Measurements from ENCODE around the gene LIPM. TPM values are rescaled to one million over a fixed set of nuclear protein-coding genes. Genes with fewer than 3 reads are reported as not detected.

Gene LIPM
- total and polyA plus RNA-seq, 4 donors, result not detected

DNA sequence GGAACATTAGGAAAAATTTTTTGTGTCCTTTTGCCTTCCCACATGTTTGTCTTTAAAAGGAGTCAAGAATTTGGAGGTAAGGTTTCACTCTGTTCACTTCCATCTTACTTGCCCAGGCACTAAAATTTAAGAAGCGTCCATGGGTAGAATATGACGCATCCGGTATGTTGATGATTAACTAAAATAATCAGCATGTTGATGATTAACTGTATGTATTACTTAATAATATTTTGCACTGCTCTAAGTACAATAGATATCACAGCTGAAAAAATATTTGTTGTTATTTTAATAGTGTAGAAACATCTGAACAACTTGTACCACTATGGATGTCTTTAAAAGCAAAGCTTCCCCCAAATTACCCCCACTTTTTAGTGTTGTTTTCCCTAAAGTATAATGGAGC is 37.6 kb downstream of the LIPM start:
- Histone ChIP-seq H3K27me3 (ENCODE audit: control insufficient read depth in 1 of 2, insufficient read depth in 2 of 2, low read length in 1 of 2) (no peaks in the 10 kb centered on the region), H3K4me1 (ENCODE audit: control insufficient read depth in 1 of 2, insufficient read depth in 2 of 2, low read length in 2 of 2) (no peaks in the 10 kb centered on the region), H3K4me3 (ENCODE audit: low read length in 2 of 2) (no peak overlapping the region), H3K27ac (ENCODE audit: low read depth in 1 of 2, low read length in 2 of 2) (no peak overlapping the region), H3K9me3 (ENCODE audit: control insufficient read depth, low read length) (no peaks in the 10 kb centered on the region), H3K36me3 (ENCODE audit: control insufficient read depth in 1 of 2, insufficient read depth in 2 of 2, low read length in 1 of 2) (no peaks in the 10 kb centered on the region)
- DNase-seq (no peak), ATAC-seq (ENCODE audit: low FRiP score) (no peak)
- 88% methylated on average over 3 of the region's 3 CpGs for WGBS, 2 donors
- intact Hi-C loops (cut with DNase I), result loop anchor here in 1 of 2 donors (5.0 kb wide), 1 partner anchor 367 kb away; the partner anchor contains the start of gene CH25H

DNA sequence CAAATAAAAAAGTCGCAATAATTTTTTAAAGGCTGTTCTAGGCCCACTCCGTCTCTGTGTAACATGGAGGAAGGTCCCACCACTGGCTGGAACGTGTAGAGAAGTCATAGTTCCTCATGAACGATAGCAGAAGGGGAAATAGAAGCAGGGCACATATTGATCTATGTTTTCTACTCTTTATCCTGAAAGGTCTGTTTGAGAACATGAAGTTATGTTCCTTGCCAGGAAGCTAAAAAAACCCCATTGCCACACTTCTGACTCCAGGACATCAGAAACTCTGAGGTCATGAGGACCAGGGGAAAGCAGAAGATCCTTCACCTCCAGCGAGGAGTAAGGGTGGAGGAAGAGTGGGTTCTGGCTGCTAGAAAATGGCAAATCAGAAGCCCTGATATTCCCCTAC is 38.4 kb downstream of the LIPM start:
- WGBS, 2 donors, result 91 to 97% methylated on average over 5 of the region's 5 CpGs
- no peaks in the 10 kb centered on the region for H3K36me3 ChIP-seq (ENCODE audit: control insufficient read depth in 1 of 2, insufficient read depth in 2 of 2, low read length in 1 of 2)
- no peaks in the 10 kb centered on the region for H3K4me1 ChIP-seq (ENCODE audit: control insufficient read depth in 1 of 2, insufficient read depth in 2 of 2, low read length in 2 of 2)
- H3K27ac ChIP-seq (ENCODE audit: low read depth in 1 of 2, low read length in 2 of 2), result no peak overlapping the region
- no peak overlapping the region for H3K4me3 ChIP-seq (ENCODE audit: low read length in 2 of 2)
- ATAC-seq (ENCODE audit: low FRiP score) (no peak), DNase-seq (no peak)
- intact Hi-C loops (cut with DNase I), result loop anchor here in 1 of 2 donors (5.0 kb wide), 1 partner anchor 366 kb away; the partner anchor contains the start of gene CH25H
- no peaks in the 10 kb centered on the region for H3K27me3 ChIP-seq (ENCODE audit: control insufficient read depth in 1 of 2, insufficient read depth in 2 of 2, low read length in 1 of 2)
- H3K9me3 ChIP-seq (ENCODE audit: control insufficient read depth, low read length), result no peaks in the 10 kb centered on the region

DNA sequence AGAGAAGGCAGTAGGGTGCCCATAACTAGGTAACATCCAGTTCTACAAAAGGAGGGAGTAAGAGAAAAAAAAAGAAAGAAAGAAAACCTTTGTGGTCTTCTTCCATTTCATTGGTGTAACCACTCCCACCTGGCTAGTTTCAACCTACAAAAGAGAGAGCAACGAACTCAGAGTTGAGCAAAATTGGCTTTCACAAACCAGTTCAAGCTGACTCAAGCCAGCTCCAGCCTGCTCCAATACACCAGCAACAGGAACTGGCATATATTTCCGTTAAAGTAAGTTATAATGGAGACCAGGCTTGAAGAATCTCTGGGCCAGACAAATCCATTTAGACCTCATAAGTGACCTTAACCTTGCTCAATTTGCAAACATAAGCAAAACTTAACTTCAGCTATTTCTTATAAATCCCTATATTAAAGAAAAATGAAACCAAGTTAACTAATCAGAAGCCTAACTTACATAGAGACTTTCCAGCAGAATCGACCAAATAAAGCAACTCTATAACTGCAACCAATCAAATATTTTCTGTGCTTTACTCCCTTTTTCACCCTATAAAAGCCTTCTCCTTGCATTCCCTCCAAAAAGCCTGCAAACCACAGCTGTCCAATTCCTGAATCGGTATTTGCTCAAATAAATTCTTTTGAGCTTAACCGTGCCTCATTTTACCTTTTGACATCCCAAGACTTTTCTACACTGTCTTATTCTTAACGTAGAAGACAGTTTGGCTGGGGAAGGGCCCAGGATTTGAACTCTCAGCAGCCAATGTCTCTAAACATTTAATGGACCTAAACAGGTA is 39.0 kb downstream of the LIPM start:
- intact Hi-C loops (cut with DNase I), result loop anchor here in 1 of 2 donors (5.0 kb wide), 1 partner anchor 366 kb away; the partner anchor contains the start of gene CH25H
- no peaks in the 10 kb centered on the region for H3K4me1 ChIP-seq (ENCODE audit: control insufficient read depth in 1 of 2, insufficient read depth in 2 of 2, low read length in 2 of 2)
- no peaks in the 10 kb centered on the region for H3K9me3 ChIP-seq (ENCODE audit: control insufficient read depth, low read length)
- 70 to 78% methylated on average over 6 of the region's 6 CpGs for WGBS, 2 donors
- H3K4me3 ChIP-seq (ENCODE audit: low read length in 2 of 2), result no peak overlapping the region
- DNase-seq (peak in 1 of 2 donors; percentile 45), ATAC-seq (ENCODE audit: low FRiP score) (no peak)
- no peaks in the 10 kb centered on the region for H3K36me3 ChIP-seq (ENCODE audit: control insufficient read depth in 1 of 2, insufficient read depth in 2 of 2, low read length in 1 of 2)
- no peak overlapping the region for H3K27ac ChIP-seq (ENCODE audit: low read depth in 1 of 2, low read length in 2 of 2)
- no peaks in the 10 kb centered on the region for H3K27me3 ChIP-seq (ENCODE audit: control insufficient read depth in 1 of 2, insufficient read depth in 2 of 2, low read length in 1 of 2)

DNA sequence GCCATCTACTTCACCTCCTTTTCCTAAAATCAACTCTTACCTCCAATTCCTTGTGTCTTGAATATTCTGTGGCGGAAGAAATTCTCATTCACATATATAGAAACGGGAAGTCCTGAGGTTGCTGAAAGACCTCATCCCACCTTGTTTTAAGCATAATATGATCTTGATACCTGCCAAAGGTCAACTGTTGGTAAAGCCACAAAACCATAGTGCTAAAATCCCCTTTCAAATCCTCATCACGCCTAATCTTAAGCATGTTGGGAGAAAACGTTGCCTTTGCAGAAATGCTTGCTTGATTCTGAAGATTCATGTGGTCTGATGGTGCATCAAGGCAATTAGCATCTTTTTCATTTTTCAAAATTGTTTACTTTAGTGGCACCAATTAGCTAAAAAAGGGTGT is 40.6 kb downstream of the LIPM start:
- 91 to 93% methylated on average over 4 of the region's 4 CpGs for WGBS, 2 donors
- Histone ChIP-seq H3K27me3 (ENCODE audit: control insufficient read depth in 1 of 2, insufficient read depth in 2 of 2, low read length in 1 of 2) (no peaks in the 10 kb centered on the region), H3K27ac (ENCODE audit: low read depth in 1 of 2, low read length in 2 of 2) (no peak overlapping the region), H3K4me3 (ENCODE audit: low read length in 2 of 2) (no peak overlapping the region), H3K36me3 (ENCODE audit: control insufficient read depth in 1 of 2, insufficient read depth in 2 of 2, low read length in 1 of 2) (no peaks in the 10 kb centered on the region), H3K9me3 (ENCODE audit: control insufficient read depth, low read length) (no peaks in the 10 kb centered on the region), H3K4me1 (ENCODE audit: control insufficient read depth in 1 of 2, insufficient read depth in 2 of 2, low read length in 2 of 2) (no peaks in the 10 kb centered on the region)
- no peak for DNase-seq
- intact Hi-C loops (cut with DNase I), result loop anchor here in 1 of 2 donors (5.0 kb wide), 1 partner anchor 364 kb away; the partner anchor contains the start of gene CH25H
- no peak for ATAC-seq (ENCODE audit: low FRiP score)

DNA sequence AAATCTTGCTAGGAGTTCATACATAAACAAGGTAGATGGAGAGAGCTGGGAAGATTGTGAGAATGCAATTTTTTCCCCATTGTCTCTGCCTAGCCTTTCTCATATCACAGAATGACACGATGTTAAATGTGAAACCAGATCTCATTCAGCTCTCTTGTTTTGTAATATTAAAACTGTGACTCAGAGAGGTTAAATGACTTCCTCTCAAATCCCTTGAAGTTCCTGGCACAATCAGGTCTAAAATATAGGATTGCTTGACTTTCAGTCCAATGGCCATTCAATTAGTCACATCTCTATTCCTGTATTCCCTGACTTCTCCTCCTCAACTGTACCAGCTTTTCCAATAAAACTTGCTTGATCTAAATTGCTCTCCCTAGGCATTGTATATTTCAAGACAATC is 46.0 kb downstream of the LIPM start:
- WGBS, 2 donors, result 37 to 48% methylated on average over 1 of the region's 1 CpG
- no peaks in the 10 kb centered on the region for H3K9me3 ChIP-seq (ENCODE audit: control insufficient read depth, low read length)
- H3K27me3 ChIP-seq (ENCODE audit: control insufficient read depth in 1 of 2, insufficient read depth in 2 of 2, low read length in 1 of 2), result no peaks in the 10 kb centered on the region
- H3K4me1 ChIP-seq (ENCODE audit: control insufficient read depth in 1 of 2, insufficient read depth in 2 of 2, low read length in 2 of 2), result no peaks in the 10 kb centered on the region
- H3K27ac ChIP-seq (ENCODE audit: low read depth in 1 of 2, low read length in 2 of 2), result no peak overlapping the region
- intact Hi-C loops (cut with DNase I), result no loop called here
- no peaks in the 10 kb centered on the region for H3K36me3 ChIP-seq (ENCODE audit: control insufficient read depth in 1 of 2, insufficient read depth in 2 of 2, low read length in 1 of 2)
- ATAC-seq (ENCODE audit: low FRiP score) (no peak), DNase-seq (no peak)
- H3K4me3 ChIP-seq (ENCODE audit: low read length in 2 of 2), result no peak overlapping the region

DNA sequence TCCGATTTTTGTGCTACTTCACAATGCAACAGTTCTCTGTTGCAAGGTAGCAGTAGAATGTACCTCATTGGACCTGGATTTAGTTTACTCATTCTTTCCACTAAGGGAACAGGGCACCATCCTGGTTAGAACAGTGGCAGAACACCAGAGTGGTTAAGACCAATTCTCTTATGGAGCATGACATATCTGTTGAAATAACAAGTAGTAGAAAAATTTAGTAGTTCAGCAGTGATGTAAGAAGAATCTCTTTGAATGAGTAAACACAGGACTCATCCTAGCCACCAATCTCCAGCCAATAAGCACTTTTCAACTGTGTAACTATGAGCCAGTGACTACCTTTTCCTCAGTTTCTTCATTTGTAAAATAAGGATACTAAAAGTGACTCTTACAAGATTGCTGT is 46.7 kb downstream of the LIPM start:
- 88% methylated on average over 1 of the region's 1 CpG for WGBS, 2 donors
- Histone ChIP-seq H3K27ac (ENCODE audit: low read depth in 1 of 2, low read length in 2 of 2) (no peak overlapping the region), H3K4me1 (ENCODE audit: control insufficient read depth in 1 of 2, insufficient read depth in 2 of 2, low read length in 2 of 2) (no peaks in the 10 kb centered on the region), H3K9me3 (ENCODE audit: control insufficient read depth, low read length) (no peaks in the 10 kb centered on the region), H3K27me3 (ENCODE audit: control insufficient read depth in 1 of 2, insufficient read depth in 2 of 2, low read length in 1 of 2) (no peaks in the 10 kb centered on the region), H3K36me3 (ENCODE audit: control insufficient read depth in 1 of 2, insufficient read depth in 2 of 2, low read length in 1 of 2) (no peaks in the 10 kb centered on the region), H3K4me3 (ENCODE audit: low read length in 2 of 2) (no peak overlapping the region)
- DNase-seq, result no peak
- intact Hi-C loops (cut with DNase I), result no loop called here
- ATAC-seq (ENCODE audit: low FRiP score), result no peak

DNA sequence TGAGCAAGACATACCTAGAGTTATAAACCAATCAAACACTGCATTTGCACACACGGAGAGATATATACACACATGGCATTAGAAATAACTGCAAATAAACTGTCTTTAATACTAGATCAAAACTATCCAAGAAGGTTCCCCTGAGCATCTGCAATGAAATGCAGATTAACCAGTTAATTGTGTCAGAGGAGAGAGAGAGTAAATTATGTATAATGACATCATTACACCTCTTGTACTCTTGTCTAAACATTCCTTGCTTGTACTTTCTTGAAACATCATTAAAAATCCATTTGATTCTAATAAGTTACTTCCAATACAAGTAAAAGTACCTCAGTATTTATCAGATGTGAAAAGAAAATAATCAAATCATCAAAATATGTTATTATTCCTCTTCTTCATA is 48.2 kb downstream of the LIPM start:
- H3K27me3 ChIP-seq (ENCODE audit: control insufficient read depth in 1 of 2, insufficient read depth in 2 of 2, low read length in 1 of 2), result no peaks in the 10 kb centered on the region
- H3K27ac ChIP-seq (ENCODE audit: low read depth in 1 of 2, low read length in 2 of 2), result no peak overlapping the region
- WGBS, 2 donors, result 76 to 80% methylated on average over 1 of the region's 1 CpG
- no peaks in the 10 kb centered on the region for H3K36me3 ChIP-seq (ENCODE audit: control insufficient read depth in 1 of 2, insufficient read depth in 2 of 2, low read length in 1 of 2)
- no peaks in the 10 kb centered on the region for H3K9me3 ChIP-seq (ENCODE audit: control insufficient read depth, low read length)
- intact Hi-C loops (cut with DNase I), result no loop called here
- no peak for DNase-seq
- no peak overlapping the region for H3K4me3 ChIP-seq (ENCODE audit: low read length in 2 of 2)
- ATAC-seq (ENCODE audit: low FRiP score), result no peak
- no peaks in the 10 kb centered on the region for H3K4me1 ChIP-seq (ENCODE audit: control insufficient read depth in 1 of 2, insufficient read depth in 2 of 2, low read length in 2 of 2)

DNA sequence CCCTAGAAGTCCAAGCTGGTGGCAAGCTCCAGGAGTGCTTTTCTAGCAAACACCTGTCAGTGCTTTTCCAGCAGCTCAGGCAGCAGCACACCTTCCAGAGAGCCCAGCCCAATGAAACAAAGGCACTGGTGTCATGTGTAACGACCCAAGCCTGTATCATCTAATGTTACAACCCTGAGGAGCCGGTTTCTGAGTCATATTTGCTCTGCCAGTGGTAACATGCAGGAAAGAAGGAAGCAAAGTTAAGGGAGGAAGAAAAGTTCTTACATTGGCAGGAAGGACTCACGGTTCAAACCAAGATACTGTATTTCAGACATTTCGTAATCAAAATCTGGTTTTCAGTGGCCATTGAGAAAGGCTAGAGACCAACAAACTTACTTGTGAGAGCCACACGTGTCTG is 49.2 kb downstream of the LIPM start, which contains the start of gene ANKRD22:
Gene ANKRD22 (minus strand): TSS at position 139 of the 400 bp plus-strand sequence. CDS start 237 bp downstream, outside the sequence.
- intact Hi-C loops (cut with DNase I), result no loop called here
- peak; percentile 54 for ATAC-seq (ENCODE audit: low FRiP score)
- no peak for DNase-seq
- Histone ChIP-seq H3K27me3 (ENCODE audit: control insufficient read depth in 1 of 2, insufficient read depth in 2 of 2, low read length in 1 of 2) (no peaks in the 10 kb centered on the region), H3K27ac (ENCODE audit: low read depth in 1 of 2, low read length in 2 of 2) (no peak within 1 kb of the TSS), H3K9me3 (ENCODE audit: control insufficient read depth, low read length) (no peaks in the 10 kb centered on the region), H3K4me3 (ENCODE audit: low read length in 2 of 2) (no peak within 1 kb of the TSS), H3K4me1 (ENCODE audit: control insufficient read depth in 1 of 2, insufficient read depth in 2 of 2, low read length in 2 of 2) (no peaks in the 10 kb centered on the region), H3K36me3 (ENCODE audit: control insufficient read depth in 1 of 2, insufficient read depth in 2 of 2, low read length in 1 of 2) (no peaks in the 10 kb centered on the region)
- WGBS, 2 donors, result 69 to 75% methylated on average over 5 of the region's 5 CpGs

DNA sequence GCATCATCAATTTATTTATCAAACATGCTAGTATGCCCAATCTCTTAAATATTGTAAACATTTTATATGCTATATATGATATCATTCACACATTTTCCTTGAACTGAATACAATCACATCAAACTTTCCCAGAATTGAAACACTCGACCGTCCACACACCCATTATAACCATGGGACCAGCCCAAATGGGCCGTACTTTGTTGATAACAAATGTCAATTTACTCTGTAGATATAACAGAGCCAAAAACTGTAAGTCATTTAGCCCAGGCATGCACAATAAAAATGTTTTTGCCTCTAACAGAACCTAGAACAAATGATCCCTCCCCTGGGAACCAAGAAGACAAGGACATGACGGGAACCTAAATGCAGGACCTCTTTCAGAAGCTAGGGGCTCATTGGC is 49.8 kb downstream of the LIPM start:
- Histone ChIP-seq H3K9me3 (ENCODE audit: control insufficient read depth, low read length) (no peaks in the 10 kb centered on the region), H3K27me3 (ENCODE audit: control insufficient read depth in 1 of 2, insufficient read depth in 2 of 2, low read length in 1 of 2) (no peaks in the 10 kb centered on the region), H3K27ac (ENCODE audit: low read depth in 1 of 2, low read length in 2 of 2) (no peak overlapping the region), H3K4me3 (ENCODE audit: low read length in 2 of 2) (no peak overlapping the region), H3K36me3 (ENCODE audit: control insufficient read depth in 1 of 2, insufficient read depth in 2 of 2, low read length in 1 of 2) (no peaks in the 10 kb centered on the region), H3K4me1 (ENCODE audit: control insufficient read depth in 1 of 2, insufficient read depth in 2 of 2, low read length in 2 of 2) (no peaks in the 10 kb centered on the region)
- DNase-seq (no peak), ATAC-seq (ENCODE audit: low FRiP score) (no peak)
- WGBS, 2 donors, result 73 to 77% methylated on average over 4 of the region's 4 CpGs
- intact Hi-C loops (cut with DNase I), result no loop called here
